Stimulated activated CD4-positive, alpha-beta T cell treated with anti-CD3 and anti-CD28 coated beads, Interleukin-2, amount 100 ng/mL, for 4 hours (primary cell): ENCODE data around the gene TCAF1.
"Not testable (repeated sequence)": the region's sequence is repeated elsewhere in the genome, so short reads cannot be mapped to it uniquely, and the experiment has no call there.

Experiments used
- DNase-seq: peaks from one replicate; pipeline ENCODE4 v3.0.0-alpha.2; 2020; ENCODE audit warnings: low read depth

The TCAF1 gene

GRCh38 chr7:143902332-143902899 is 440 bp upstream of the TCAF1 start:
- no peak for DNase-seq

- no peak for DNase-seq
Measured at GRCh38 chr7:143901332-143901667, 676 bp downstream of the TCAF1 start.

- DNase-seq = no peak
Measured at GRCh38 chr7:143900230-143900766, 1.7 kb downstream of the TCAF1 start.

- DNase-seq = no peak
Measured at GRCh38 chr7:143898810-143899209, 3.2 kb downstream of the TCAF1 start.

GRCh38 chr7:143896667-143897066 is 5.3 kb downstream of the TCAF1 start:
- DNase-seq = no peak

- no peak for DNase-seq
Measured at GRCh38 chr7:143892527-143893300, 9.3 kb downstream of the TCAF1 start.

GRCh38 chr7:143891457-143891856 is 10.5 kb downstream of the TCAF1 start:
- DNase-seq = no peak

GRCh38 chr7:143890558-143890957 is 11.4 kb downstream of the TCAF1 start:
- no peak for DNase-seq

- no peak for DNase-seq
Measured at GRCh38 chr7:143889068-143889467, 12.9 kb downstream of the TCAF1 start.

- DNase-seq = no peak
Measured at GRCh38 chr7:143886826-143887477, 15.0 kb downstream of the TCAF1 start.

GRCh38 chr7:143885951-143886350 is 16.0 kb downstream of the TCAF1 start:
- DNase-seq = no peak

GRCh38 chr7:143884969-143885559 is 16.9 kb downstream of the TCAF1 start:
- DNase-seq = no peak

- DNase-seq = no peak
Measured at GRCh38 chr7:143884241-143884968, 17.6 kb downstream of the TCAF1 start.

- DNase-seq = no peak
Measured at GRCh38 chr7:143882604-143883078, 19.3 kb downstream of the TCAF1 start.

- no peak for DNase-seq
Measured at GRCh38 chr7:143882020-143882603, 19.9 kb downstream of the TCAF1 start.

- no peak for DNase-seq
Measured at GRCh38 chr7:143878884-143879283, 23.1 kb downstream of the TCAF1 start.

- no peak for DNase-seq
Measured at GRCh38 chr7:143877098-143877497, 24.9 kb downstream of the TCAF1 start.

GRCh38 chr7:143876218-143876617 is 25.8 kb downstream of the TCAF1 start:
- no peak for DNase-seq

- not testable (repeated sequence) for DNase-seq
Measured at GRCh38 chr7:143873242-143873641, 28.7 kb downstream of the TCAF1 start.

GRCh38 chr7:143871534-143871933 is 30.4 kb downstream of the TCAF1 start:
- DNase-seq = not testable (repeated sequence)

- not testable (repeated sequence) for DNase-seq
Measured at GRCh38 chr7:143857994-143858393, 44.0 kb downstream of the TCAF1 start.
